Measurements from ENCODE around the gene DFFB.

The DFFB gene

GRCh38 chr1:3929126-3929525, 71.8 kb downstream of the DFFB start:
- no peak for DNase-seq

GRCh38 chr1:3930301-3931006, 73.2 kb downstream of the DFFB start:
- DNase-seq: no peak

GRCh38 chr1:3931007-3931912, 74.0 kb downstream of the DFFB start:
- no peak for DNase-seq

- no peak for DNase-seq
Observed at GRCh38 chr1:3932156-3932919, 75.1 kb downstream of the DFFB start.
